Measurements from ENCODE around the gene CAMK2D.

GRCh38 chr4:113773756-113774155 lies 12.2 kb upstream of the CAMK2D start:
- TF ChIP-seq EZH2phosphoT487 (IDR thresholded peaks at IDR 0.05; ENCODE audit: unreplicated experiment) (no peak), EZH2 (IDR thresholded peaks at IDR 0.05; ENCODE audit: low read depth, unreplicated experiment) (no peak), POLR2AphosphoS5 (IDR thresholded peaks at IDR 0.05; ENCODE audit: low read depth) (no peak)
- TF ChIP-seq, protein P1, sequence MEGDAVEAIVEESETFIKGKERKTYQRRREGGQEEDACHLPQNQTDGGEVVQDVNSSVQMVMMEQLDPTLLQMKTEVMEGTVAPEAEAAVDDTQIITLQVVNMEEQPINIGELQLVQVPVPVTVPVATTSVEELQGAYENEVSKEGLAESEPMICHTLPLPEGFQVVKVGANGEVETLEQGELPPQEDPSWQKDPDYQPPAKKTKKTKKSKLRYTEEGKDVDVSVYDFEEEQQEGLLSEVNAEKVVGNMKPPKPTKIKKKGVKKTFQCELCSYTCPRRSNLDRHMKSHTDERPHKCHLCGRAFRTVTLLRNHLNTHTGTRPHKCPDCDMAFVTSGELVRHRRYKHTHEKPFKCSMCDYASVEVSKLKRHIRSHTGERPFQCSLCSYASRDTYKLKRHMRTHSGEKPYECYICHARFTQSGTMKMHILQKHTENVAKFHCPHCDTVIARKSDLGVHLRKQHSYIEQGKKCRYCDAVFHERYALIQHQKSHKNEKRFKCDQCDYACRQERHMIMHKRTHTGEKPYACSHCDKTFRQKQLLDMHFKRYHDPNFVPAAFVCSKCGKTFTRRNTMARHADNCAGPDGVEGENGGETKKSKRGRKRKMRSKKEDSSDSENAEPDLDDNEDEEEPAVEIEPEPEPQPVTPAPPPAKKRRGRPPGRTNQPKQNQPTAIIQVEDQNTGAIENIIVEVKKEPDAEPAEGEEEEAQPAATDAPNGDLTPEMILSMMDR (conservative IDR thresholded peaks at IDR 0.05; ENCODE audit: low read depth in 2 of 2) = no peak
